ENCODE measurements around the gene TYK2. TPM values are rescaled to one million over a fixed set of nuclear protein-coding genes. Genes with fewer than 3 reads are reported as not detected.

The TYK2 gene
- total and polyA plus RNA-seq, 2 experiments from 2014 or later: 60.4 to 85.5 TPM

DNA sequence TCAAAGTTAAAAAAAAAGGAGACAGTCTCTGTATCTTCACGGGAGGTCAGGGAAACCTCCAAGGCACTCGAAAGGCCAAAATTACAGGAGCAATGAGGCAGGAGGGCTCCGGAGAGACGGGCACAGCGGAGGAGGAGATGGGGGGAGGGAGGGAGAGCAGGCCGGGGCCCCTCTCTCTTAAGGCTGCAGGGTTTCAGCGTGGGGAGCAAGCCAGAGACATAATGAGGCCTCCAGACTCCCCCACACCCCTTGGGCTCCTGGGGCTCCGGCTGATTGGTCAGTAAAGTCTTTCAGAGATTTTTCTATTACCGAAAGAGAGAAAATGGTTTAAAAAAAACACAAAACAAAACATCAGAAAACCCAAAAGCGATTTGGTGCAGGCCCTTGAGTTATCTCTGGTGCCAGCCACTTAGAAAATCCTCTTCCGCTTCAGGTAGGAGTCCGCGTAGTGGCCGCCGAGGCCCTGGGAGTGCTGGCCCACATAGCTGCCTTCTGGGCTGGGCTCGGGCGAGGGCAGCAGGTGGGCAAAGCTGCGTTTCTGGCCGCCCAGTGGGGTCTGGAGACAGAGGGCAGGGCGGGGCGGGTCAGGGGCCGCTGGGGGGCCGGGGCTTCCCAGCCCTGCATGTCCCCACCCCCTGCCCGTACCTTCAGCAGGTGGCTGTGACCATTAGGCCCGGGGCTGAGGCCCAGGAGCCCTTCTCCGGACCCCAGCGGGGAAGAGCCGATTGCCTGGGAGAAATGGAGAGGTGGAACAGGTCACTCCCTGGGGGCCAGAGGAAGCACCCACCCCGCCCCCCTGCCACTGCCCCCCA, 63.1 kb downstream of the TYK2 start:
- Histone ChIP-seq H3F3A (ENCODE audit: insufficient read depth) (peaks cover 3% of the 10 kb centered on the region; the same call in 1 of the 2 replicates), H3K4me3 (no peak overlapping the region), H3K27me3 (replicated peaks; ENCODE audit: insufficient read depth) (no peaks in the 10 kb centered on the region), H3K4me2 (ENCODE audit: unreplicated experiment) (no peak overlapping the region), H3K27ac (no peak overlapping the region), H3K79me2 (ENCODE audit: insufficient read depth) (peaks cover 22% of the 10 kb centered on the region), H2AFZ (no peak overlapping the region), H3K9ac (no peak overlapping the region), H3K9me3 (ENCODE audit: low read depth) (no peaks in the 10 kb centered on the region), H3K4me1 (ENCODE audit: insufficient read depth) (peaks cover 9% of the 10 kb centered on the region; the same call in 1 of the 2 replicates), H4K20me1 (ENCODE audit: insufficient read depth) (no peaks in the 10 kb centered on the region), H3K36me3 (ENCODE audit: low read depth) (peaks cover 3% of the 10 kb centered on the region; the same call in 1 of the 2 replicates), H3K9me2 (ENCODE audit: insufficient read depth) (no peaks in the 10 kb centered on the region)
- 85 to 90% methylated on average over 19 to 28 of the region's 29 CpGs for WGBS, 2 experiments (ENCODE audit: low coverage in 1 of 2, low lambda C conversion rate in 2 of 2, missing lambda C conversion rate in 2 of 2)
- TF ChIP-seq EZH2 (IDR thresholded peaks at IDR 0.05; ENCODE audit: insufficient read depth, poor library complexity, severe bottlenecking) (no peak), EZH2phosphoT487 (IDR thresholded peaks at IDR 0.05; ENCODE audit: insufficient read depth, low read depth) (no peak)
- DNase-seq: no peak
- in situ Hi-C loops (cut with MboI): no loop called here

DNA sequence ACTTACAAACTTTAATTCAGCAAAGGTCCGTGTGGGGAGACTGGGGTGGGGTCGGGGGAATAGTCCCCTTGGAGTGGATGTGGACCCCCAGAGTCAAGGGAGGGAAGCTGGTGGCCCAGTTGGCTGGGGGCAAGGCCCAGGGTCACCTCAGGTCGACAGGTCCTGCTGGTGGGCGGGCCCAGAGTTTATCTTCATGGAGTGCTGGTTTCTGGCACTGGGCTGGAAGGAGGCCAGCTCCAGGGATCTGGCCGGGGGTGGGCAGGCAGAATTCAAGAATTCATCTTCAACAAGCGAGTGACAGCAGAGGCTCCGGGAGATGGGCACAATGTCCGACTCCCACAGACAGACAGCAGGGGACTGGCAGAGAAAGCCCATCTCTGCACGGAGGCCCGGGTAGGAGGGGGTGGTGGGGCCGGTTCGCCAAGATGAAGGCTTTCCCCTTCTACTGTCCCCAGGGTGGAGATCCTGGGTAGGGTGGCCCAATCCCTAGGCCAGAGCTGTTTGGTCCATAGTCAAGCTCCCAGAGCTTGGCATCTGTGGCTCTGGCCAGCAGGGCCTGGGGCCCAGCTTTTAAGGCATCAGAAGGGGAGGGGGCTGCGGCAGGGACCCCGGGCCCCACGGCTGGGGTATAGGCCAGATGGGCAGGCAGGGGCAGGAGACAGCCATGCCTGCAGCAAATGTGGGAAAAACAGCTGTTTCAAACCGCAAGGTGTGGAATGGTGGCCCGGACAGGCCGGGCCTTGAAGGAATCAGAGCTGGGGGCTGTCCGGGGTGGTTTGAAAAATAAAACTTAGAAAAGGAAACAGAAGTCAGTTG, 63.9 kb downstream of the TYK2 start:
- Histone ChIP-seq H4K20me1 (ENCODE audit: insufficient read depth) (no peaks in the 10 kb centered on the region), H3K27me3 (replicated peaks; ENCODE audit: insufficient read depth) (no peaks in the 10 kb centered on the region), H3K9ac (peak overlapping the region; percentile 81; the same call in 1 of the 2 replicates), H3K4me3 (peak overlapping the region; percentile 86; the same call in 1 of the 2 replicates), H3K9me3 (ENCODE audit: low read depth) (no peaks in the 10 kb centered on the region), H3F3A (ENCODE audit: insufficient read depth) (peaks cover 3% of the 10 kb centered on the region; the same call in 1 of the 2 replicates), H2AFZ (no peak overlapping the region), H3K27ac (no peak overlapping the region), H3K9me2 (ENCODE audit: insufficient read depth) (no peaks in the 10 kb centered on the region), H3K36me3 (ENCODE audit: low read depth) (peaks cover 3% of the 10 kb centered on the region; the same call in 1 of the 2 replicates), H3K4me1 (ENCODE audit: insufficient read depth) (peaks cover 9% of the 10 kb centered on the region; the same call in 1 of the 2 replicates), H3K79me2 (ENCODE audit: insufficient read depth) (peaks cover 22% of the 10 kb centered on the region), H3K4me2 (ENCODE audit: unreplicated experiment) (no peak overlapping the region)
- in situ Hi-C loops (cut with MboI): no loop called here
- 72 to 74% methylated on average over 17 to 19 of the region's 19 CpGs for WGBS, 2 experiments (ENCODE audit: low coverage in 1 of 2, low lambda C conversion rate in 2 of 2, missing lambda C conversion rate in 2 of 2)
- TF ChIP-seq EZH2phosphoT487 (IDR thresholded peaks at IDR 0.05; ENCODE audit: insufficient read depth, low read depth) (no peak), EZH2 (IDR thresholded peaks at IDR 0.05; ENCODE audit: insufficient read depth, poor library complexity, severe bottlenecking) (no peak)
- no peak for DNase-seq

DNA sequence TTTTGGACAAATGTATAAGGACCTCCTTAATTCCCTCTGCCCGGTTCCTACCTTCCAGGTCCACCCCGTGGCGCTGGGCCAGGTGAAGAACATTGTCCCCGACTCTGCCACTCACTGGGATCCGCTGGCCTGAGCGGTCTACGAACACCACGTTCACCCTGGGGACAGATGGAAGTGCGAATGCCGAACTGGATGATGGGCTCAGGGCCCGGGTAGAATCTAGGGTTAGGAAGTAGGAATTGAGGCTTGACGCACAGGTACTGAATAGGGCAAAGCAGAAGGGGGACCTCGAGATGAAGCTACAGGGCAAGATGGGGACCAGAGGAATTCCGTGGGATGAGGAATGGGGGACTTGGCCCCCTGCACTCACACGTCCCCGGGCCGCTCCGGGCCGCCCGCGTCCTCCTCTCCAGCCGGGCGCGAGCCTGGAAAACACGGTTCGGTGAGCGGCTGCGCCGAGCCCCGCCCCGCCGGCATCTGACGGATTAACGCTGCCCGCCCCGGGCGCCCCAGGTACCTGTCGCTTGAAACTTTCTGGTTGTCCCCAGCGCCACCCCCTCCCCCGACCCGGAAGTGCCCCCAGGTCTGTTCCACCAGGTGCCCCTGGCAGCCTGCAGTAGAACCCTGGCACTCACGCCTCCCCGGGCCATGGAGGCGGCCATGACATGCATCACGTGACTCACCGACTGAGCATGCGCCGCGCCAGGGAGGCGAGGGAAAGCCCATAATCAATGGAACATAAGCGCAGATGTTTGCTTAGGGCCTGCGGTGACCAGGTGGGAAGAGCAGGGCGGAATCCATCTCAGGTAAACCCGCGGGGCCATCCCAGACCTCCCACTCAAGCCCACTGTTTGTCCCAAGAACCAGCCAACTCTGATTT, 64.8 kb downstream of the TYK2 start, which contains the start of gene FDX2:
FDX2 (minus strand) TSS at position 681 of the 880 bp plus-strand sequence; CDS start at position 662, 19 bp downstream.
- Histone ChIP-seq H3K9me3 (ENCODE audit: low read depth) (no peaks in the 10 kb centered on the region), H3K4me3 (peak within 1 kb of the TSS; percentile 86), H3K4me1 (ENCODE audit: insufficient read depth) (peaks cover 9% of the 10 kb centered on the region; the same call in 1 of the 2 replicates), H4K20me1 (ENCODE audit: insufficient read depth) (no peaks in the 10 kb centered on the region), H3K79me2 (ENCODE audit: insufficient read depth) (peaks cover 22% of the 10 kb centered on the region), H3F3A (ENCODE audit: insufficient read depth) (peaks cover 3% of the 10 kb centered on the region; the same call in 1 of the 2 replicates), H3K36me3 (ENCODE audit: low read depth) (peaks cover 3% of the 10 kb centered on the region; the same call in 1 of the 2 replicates), H3K4me2 (ENCODE audit: unreplicated experiment) (peak within 1 kb of the TSS; percentile 96), H3K9me2 (ENCODE audit: insufficient read depth) (no peaks in the 10 kb centered on the region), H3K9ac (peak within 1 kb of the TSS; percentile 81), H3K27me3 (replicated peaks; ENCODE audit: insufficient read depth) (no peaks in the 10 kb centered on the region), H2AFZ (peak within 1 kb of the TSS; percentile 90), H3K27ac (peak within 1 kb of the TSS; percentile 15; the same call in 1 of the 2 replicates)
- 1 to 2% methylated on average over 41 to 55 of the region's 55 CpGs for WGBS, 2 experiments (ENCODE audit: low coverage in 1 of 2, low lambda C conversion rate in 2 of 2, missing lambda C conversion rate in 2 of 2)
- TF ChIP-seq EZH2 (IDR thresholded peaks at IDR 0.05; ENCODE audit: insufficient read depth, poor library complexity, severe bottlenecking) (no peak), EZH2phosphoT487 (IDR thresholded peaks at IDR 0.05; ENCODE audit: insufficient read depth, low read depth) (no peak)
- in situ Hi-C loops (cut with MboI): no loop called here
- DNase-seq: peak; percentile 87
